CD8-positive, alpha-beta memory T cell (primary cell): ENCODE measurements around the gene CCR9. TPM values are rescaled to one million over a fixed set of nuclear protein-coding genes. Genes with fewer than 3 reads are reported as not detected.

ENCODE experiments used
- CTCF ChIA-PET: fragments of 350-600 bp; sonication (Branson Sonifier 250); formaldehyde crosslinking; loops from one replicate; lab custom pipeline; 2021; ENCODE audit warnings: antibody characterized with exemption; lab: Charles Lee
- POLR2A ChIA-PET: fragments of 350-600 bp; sonication (Branson Sonifier 250); formaldehyde crosslinking; loops from one replicate; lab custom pipeline; 2021; ENCODE audit warnings: antibody characterized with exemption; lab: Charles Lee
- DNase-seq, 5 donors: peaks; one replicate each; pipeline versions ENCODE4 v3.0.0 to v3.0.0-alpha.2; 2020 to 2022; ENCODE audit warnings: mixed read lengths in 1 of 5
- H3K27ac ChIP-seq: one replicate; pipeline ENCODE4 v1.7.0; 2013; ENCODE audit warnings: low read depth, mild to moderate bottlenecking, low read length, moderate library complexity
- H3K27me3 ChIP-seq: 2 replicates; pipeline ENCODE4 v1.7.0; 2013; ENCODE audit warnings: low read length, mild to moderate bottlenecking; ENCODE audit not compliant: insufficient read depth, poor library complexity, severe bottlenecking
- H3K36me3 ChIP-seq: 2 replicates; pipeline ENCODE4 v1.7.0; 2013; ENCODE audit warnings: mild to moderate bottlenecking, low read length, moderate library complexity; ENCODE audit not compliant: insufficient read depth
- H3K4me1 ChIP-seq: 2 replicates; pipeline ENCODE4 v1.7.0; 2013; ENCODE audit warnings: mild to moderate bottlenecking, low read length, moderate library complexity; ENCODE audit not compliant: insufficient read depth
- H3K4me3 ChIP-seq: 2 replicates; pipeline ENCODE4 v1.7.0; 2013; ENCODE audit warnings: mild to moderate bottlenecking, low read length
- H3K9me3 ChIP-seq: 2 replicates; pipeline ENCODE4 v1.7.0; 2013; ENCODE audit warnings: mild to moderate bottlenecking, low read length
- H3K27ac Mint-ChIP-seq, 8 donors: one replicate each; pipeline ENCODE4 v1.8.0; 2020 to 2021; ENCODE audit warnings: mixed read lengths in 8 of 8, mild to moderate bottlenecking in 6 of 8, inconsistent platforms in 3 of 8, moderate library complexity in 3 of 8
- H3K27me3 Mint-ChIP-seq, 2 donors: one replicate each; pipeline ENCODE4 v1.8.0; 2020 to 2021; ENCODE audit warnings: mixed read lengths in 2 of 2, mild to moderate bottlenecking in 1 of 2, moderate library complexity in 1 of 2
- H3K36me3 Mint-ChIP-seq, 3 donors: one replicate each; pipeline ENCODE4 v1.8.0; 2020 to 2021; ENCODE audit warnings: mixed read lengths in 3 of 3, inconsistent platforms in 1 of 3, mild to moderate bottlenecking in 1 of 3
- H3K4me1 Mint-ChIP-seq, 3 donors: one replicate each; pipeline ENCODE4 v1.8.0; 2020 to 2021; ENCODE audit warnings: mixed read lengths in 3 of 3, inconsistent platforms in 1 of 3, mild to moderate bottlenecking in 1 of 3
- H3K4me3 Mint-ChIP-seq, 7 donors: one replicate each; pipeline ENCODE4 v1.8.0; 2020 to 2021; ENCODE audit warnings: mixed read lengths in 7 of 7, mild to moderate bottlenecking in 6 of 7, moderate library complexity in 4 of 7, inconsistent platforms in 2 of 7
- H3K9me3 Mint-ChIP-seq, 5 donors: one replicate each; pipeline ENCODE4 v1.8.0; 2020 to 2022; ENCODE audit warnings: mixed read lengths in 5 of 5, mild to moderate bottlenecking in 3 of 5, moderate library complexity in 2 of 5, inconsistent platforms in 1 of 5
- polyA plus RNA-seq: library from polyadenylated mRNA; unstranded; fragments of 300-500 nt; fragmentation: Illumina TruSeq; gene quantifications from one replicate; pipeline ENCODE4 v1.2.3, GENCODE V29; 2021
- total RNA-seq, 2 experiments: library from RNA; stranded (reverse); gene quantifications; one replicate each; pipeline ENCODE4 v1.2.3, GENCODE V29; 2021

The CCR9 gene
- total and polyA plus RNA-seq, 3 experiments from 2014 or later: 1.4 to 8.3 (median 7.3) TPM

DNA sequence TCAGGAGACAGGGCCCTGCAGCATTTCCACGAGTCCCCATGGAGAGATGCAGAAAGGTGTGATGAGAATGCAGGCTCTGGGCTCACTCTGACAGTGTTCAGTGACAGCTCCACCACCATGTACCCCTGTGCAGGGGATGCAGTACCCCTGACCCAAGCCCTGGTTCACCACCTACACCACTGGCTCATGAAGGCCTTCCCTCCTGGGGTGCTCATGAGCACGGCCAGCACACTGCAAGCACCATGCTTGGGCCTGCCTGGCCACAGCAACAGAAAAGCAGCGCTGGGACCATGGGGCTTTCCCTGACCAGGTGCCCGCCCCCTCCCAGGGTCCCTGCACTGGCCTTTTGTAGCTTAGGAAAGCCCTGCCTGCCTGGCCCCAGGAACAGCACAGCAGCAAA lies 63.1 kb downstream of the CCR9 start:
- H3K27ac Mint-ChIP-seq: peak overlapping the region; percentile 90 to 95 (median 93)
- no peaks in the 10 kb centered on the region for H3K9me3 Mint-ChIP-seq
- Histone ChIP-seq H3K4me1 (peaks cover 83% of the 10 kb centered on the region), H3K27me3 (no peaks in the 10 kb centered on the region), H3K9me3 (no peaks in the 10 kb centered on the region), H3K27ac (peak overlapping the region; percentile 13), H3K36me3 (peaks cover 71% of the 10 kb centered on the region), H3K4me3 (no peak overlapping the region)
- H3K4me1 Mint-ChIP-seq: peaks cover 96 to 100% (median 100%) of the 10 kb centered on the region in 3 donors
- H3K36me3 Mint-ChIP-seq: peaks cover 54 to 98% (median 66%) of the 10 kb centered on the region in 3 donors
- ChIA-PET CTCF (interaction anchor here (2.1 to 16.7 kb wide), 4 partner anchors 10 to 130 kb away, joined by 16 to 295 read pairs (median 22); no protein-coding TSS in a partner anchor), POLR2A (no interaction called here)
- peak overlapping the region; percentile 56 to 94 (median 65) for H3K4me3 Mint-ChIP-seq
- DNase-seq: no peak
- H3K27me3 Mint-ChIP-seq: no peaks in the 10 kb centered on the region

DNA sequence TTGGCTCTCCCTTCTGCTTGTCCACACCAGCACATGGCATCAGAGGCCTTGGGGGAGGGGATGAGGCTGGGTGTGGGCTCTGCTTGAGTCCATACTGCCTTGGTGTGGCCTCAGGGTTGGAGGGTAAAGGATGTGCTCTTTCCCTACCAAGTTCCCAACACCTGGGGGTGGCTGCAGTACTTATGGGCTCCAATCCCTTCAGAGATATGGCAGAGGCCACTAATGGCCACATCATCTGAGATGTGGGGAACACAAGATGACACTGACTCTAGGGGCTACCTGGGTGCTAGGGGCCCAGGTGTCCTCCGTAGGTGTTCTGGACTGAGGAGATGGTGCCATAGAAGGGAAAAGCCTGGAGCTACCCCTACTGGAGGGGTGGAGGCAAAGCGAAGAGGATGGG lies 63.8 kb downstream of the CCR9 start:
- no peak for DNase-seq
- no peaks in the 10 kb centered on the region for H3K9me3 ChIP-seq
- peak overlapping the region; percentile 24 for H3K4me3 ChIP-seq
- Mint-ChIP-seq H3K4me3 (peak overlapping the region; percentile 60 to 89 (median 73)), H3K27ac (peak overlapping the region; percentile 60 to 95 (median 92)), H3K36me3 (peaks cover 57 to 98% (median 67%) of the 10 kb centered on the region in 3 donors), H3K9me3 (no peaks in the 10 kb centered on the region), H3K4me1 (peaks cover 89 to 100% (median 95%) of the 10 kb centered on the region in 3 donors), H3K27me3 (no peaks in the 10 kb centered on the region)
- ChIA-PET CTCF (interaction anchor here (0.9 to 4.3 kb wide), 10 partner anchors 11 to 424 kb away, joined by 3 to 22 read pairs (median 5); partner anchors contain the start of gene CCR5), POLR2A (interaction anchor here (0.6 to 2.3 kb wide), 8 partner anchors 8 to 349 kb away, joined by 3 to 14 read pairs (median 4); no protein-coding TSS in a partner anchor)
- H3K4me1 ChIP-seq: peaks cover 76% of the 10 kb centered on the region
- peak overlapping the region; percentile 13 for H3K27ac ChIP-seq
- no peaks in the 10 kb centered on the region for H3K27me3 ChIP-seq
- peaks cover 78% of the 10 kb centered on the region for H3K36me3 ChIP-seq

DNA sequence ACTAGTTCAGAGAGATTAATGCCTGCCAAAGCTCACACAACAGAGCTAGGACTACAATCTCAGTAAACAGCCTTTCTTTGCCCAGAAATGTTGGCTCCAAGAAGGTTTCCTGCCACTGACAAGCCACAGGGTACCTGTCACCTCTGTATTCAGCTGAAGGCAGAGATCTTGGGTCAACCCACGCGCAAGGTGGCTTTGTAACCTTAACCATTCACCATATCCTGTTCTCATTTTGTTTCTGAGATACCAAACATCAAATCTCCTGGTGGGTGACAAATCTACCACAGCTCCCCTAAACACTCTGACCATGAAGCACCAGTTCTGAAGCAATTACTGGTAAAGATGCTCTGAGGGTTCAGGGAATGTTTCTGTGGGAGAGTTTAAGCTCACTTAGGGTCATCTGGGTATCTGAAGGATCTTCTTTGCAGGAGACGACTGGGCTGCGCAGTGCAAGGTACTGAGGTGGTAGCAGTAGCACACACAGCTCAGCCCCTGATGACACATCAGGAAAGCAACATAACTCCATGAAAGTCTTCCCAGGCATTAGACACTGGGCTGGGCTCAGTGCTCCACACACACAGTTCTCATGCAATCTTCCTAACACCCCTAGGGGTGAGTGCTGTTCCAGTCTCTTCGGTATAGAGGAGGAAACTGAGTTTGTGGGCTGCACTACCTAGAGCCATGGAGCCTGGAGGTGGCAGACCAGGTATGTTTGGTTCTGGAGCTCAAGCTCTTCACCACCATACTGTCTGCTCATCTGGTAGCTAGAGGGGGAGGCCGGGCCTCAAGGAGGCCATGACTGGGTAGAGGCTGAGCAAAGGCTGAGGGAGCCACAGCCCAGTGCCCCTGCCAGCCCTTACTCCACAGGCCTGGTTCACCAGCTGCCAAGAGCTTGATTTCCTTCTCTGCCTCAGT lies 64.6 kb downstream of the CCR9 start:
- no peaks in the 10 kb centered on the region for H3K9me3 Mint-ChIP-seq
- H3K4me3 Mint-ChIP-seq: peak overlapping the region; percentile 60 to 89 (median 73)
- no peaks in the 10 kb centered on the region for H3K27me3 Mint-ChIP-seq
- H3K9me3 ChIP-seq: no peaks in the 10 kb centered on the region
- peak overlapping the region; percentile 7 for H3K4me3 ChIP-seq
- ChIA-PET POLR2A (interaction anchor here (0.7 to 2.3 kb wide), 8 partner anchors 9 to 118 kb away, joined by 3 to 14 read pairs (median 4); no protein-coding TSS in a partner anchor), CTCF (interaction anchor here (0.9 to 4.3 kb wide), 11 partner anchors 10 to 423 kb away, joined by 3 to 22 read pairs (median 5); partner anchors contain the start of gene CCR5)
- peaks cover 54 to 98% (median 69%) of the 10 kb centered on the region in 3 donors for H3K36me3 Mint-ChIP-seq
- peak overlapping the region; percentile 90 to 97 (median 93) for H3K27ac Mint-ChIP-seq
- H3K4me1 ChIP-seq: peaks cover 68% of the 10 kb centered on the region
- H3K36me3 ChIP-seq: peaks cover 85% of the 10 kb centered on the region
- DNase-seq: peak in 4 of 5 donors; percentile 39 to 78 (median 68)
- H3K27ac ChIP-seq: peak overlapping the region; percentile 30
- peaks cover 87 to 99% (median 88%) of the 10 kb centered on the region in 3 donors for H3K4me1 Mint-ChIP-seq
- no peaks in the 10 kb centered on the region for H3K27me3 ChIP-seq

DNA sequence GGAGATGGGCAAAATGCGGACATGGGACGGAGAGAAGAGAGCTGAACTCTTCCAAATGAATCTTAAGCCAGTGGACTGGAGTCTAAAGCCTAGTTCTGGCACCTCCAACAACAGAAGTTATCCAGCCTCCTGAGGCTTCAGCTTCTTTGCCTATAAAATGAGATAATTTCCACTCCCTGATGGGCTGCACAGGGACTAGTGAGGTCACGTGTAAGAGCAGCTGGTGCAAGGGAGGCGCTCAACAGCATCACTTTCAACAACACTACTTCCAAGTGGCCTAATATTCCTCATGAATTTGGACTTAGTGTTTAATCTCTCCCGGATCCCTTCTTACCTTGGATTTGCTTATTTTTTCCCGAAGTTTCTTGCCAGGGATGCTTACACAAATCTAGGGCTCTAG lies 65.6 kb downstream of the CCR9 start:
- Histone ChIP-seq H3K27me3 (no peaks in the 10 kb centered on the region), H3K27ac (no peak overlapping the region), H3K9me3 (no peaks in the 10 kb centered on the region), H3K4me1 (peaks cover 57% of the 10 kb centered on the region), H3K4me3 (peak overlapping the region; percentile 7), H3K36me3 (peaks cover 83% of the 10 kb centered on the region)
- Mint-ChIP-seq H3K27ac (peak overlapping the region; percentile 90 to 97 (median 93)), H3K36me3 (peaks cover 51 to 96% (median 64%) of the 10 kb centered on the region in 3 donors), H3K4me3 (peak overlapping the region in 5 of 7 donors; percentile 23 to 75 (median 63)), H3K9me3 (no peaks in the 10 kb centered on the region), H3K4me1 (peaks cover 84 to 96% (median 84%) of the 10 kb centered on the region in 3 donors), H3K27me3 (no peaks in the 10 kb centered on the region)
- ChIA-PET CTCF (interaction anchor here (1.3 to 4.3 kb wide), 5 partner anchors 9 to 126 kb away, joined by 3 to 22 read pairs (median 13); no protein-coding TSS in a partner anchor), POLR2A (interaction anchor here (0.7 to 2.3 kb wide), 2 partner anchors 10 to 13 kb away, joined by 3 to 7 read pairs; no protein-coding TSS in a partner anchor)
- DNase-seq: no peak

DNA sequence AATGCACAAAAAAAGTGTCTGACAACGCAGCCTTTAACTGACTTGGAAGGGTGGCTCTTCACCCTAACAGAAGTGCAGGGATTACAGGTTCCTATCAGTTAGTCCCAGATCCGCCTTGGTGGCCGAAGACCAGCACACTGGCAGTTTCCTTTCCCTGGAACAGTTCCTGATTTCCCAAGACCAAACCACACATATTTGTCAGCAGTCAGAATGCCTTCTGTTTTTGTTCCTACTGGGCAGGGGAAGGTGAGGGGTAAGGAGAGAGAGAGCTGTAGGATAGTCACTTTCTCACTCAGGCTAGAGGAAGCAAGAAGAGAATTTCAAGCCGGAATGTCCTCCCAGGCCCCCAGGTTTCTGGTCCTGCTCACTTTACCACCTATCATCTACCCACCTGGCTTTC lies 66.1 kb downstream of the CCR9 start:
- peak overlapping the region in 3 of 7 donors; percentile 16 to 75 (median 63) for H3K4me3 Mint-ChIP-seq
- Histone ChIP-seq H3K4me3 (no peak overlapping the region), H3K36me3 (peaks cover 83% of the 10 kb centered on the region), H3K27me3 (no peaks in the 10 kb centered on the region), H3K9me3 (no peaks in the 10 kb centered on the region), H3K27ac (no peak overlapping the region), H3K4me1 (peaks cover 56% of the 10 kb centered on the region)
- H3K27me3 Mint-ChIP-seq: no peaks in the 10 kb centered on the region
- H3K27ac Mint-ChIP-seq: peak overlapping the region; percentile 90 to 95 (median 93)
- no peaks in the 10 kb centered on the region for H3K9me3 Mint-ChIP-seq
- ChIA-PET CTCF (interaction anchor here (1.6 to 4.3 kb wide), 4 partner anchors 8 to 131 kb away, joined by 3 to 22 read pairs (median 14); no protein-coding TSS in a partner anchor), POLR2A (interaction anchor here (0.6 to 2.3 kb wide), 2 partner anchors 11 to 116 kb away, joined by 7 read pairs; no protein-coding TSS in a partner anchor)
- H3K4me1 Mint-ChIP-seq: peaks cover 84 to 96% (median 84%) of the 10 kb centered on the region in 3 donors
- peaks cover 51 to 96% (median 64%) of the 10 kb centered on the region in 3 donors for H3K36me3 Mint-ChIP-seq
- DNase-seq: no peak

Other genes with a start within 250 kb of the CCR9 start
- 10 to 100 TPM; 78.7 to 79.1 TPM for gene SACM1L, start 197.1 kb upstream of the CCR9 start, total RNA-seq
- gene SACM1L, start 197.1 kb upstream of the CCR9 start, polyA plus RNA-seq: 41.0 TPM
- not detected for gene SLC6A20, start 90.0 kb upstream of the CCR9 start, total RNA-seq
- gene SLC6A20, start 90.0 kb upstream of the CCR9 start, polyA plus RNA-seq: not detected
- 10 to 100 TPM in 1 of 2 experiments, 1 to 10 TPM in 1; 9.0 to 11.4 TPM for gene LZTFL1, start 44.4 kb upstream of the CCR9 start, total RNA-seq
- 8.9 TPM for gene LZTFL1, start 44.4 kb upstream of the CCR9 start, polyA plus RNA-seq
- gene CXCR6, start 56.9 kb downstream of the CCR9 start, total RNA-seq: 1 to 10 TPM; 5.8 to 5.9 TPM
- gene CXCR6, start 56.9 kb downstream of the CCR9 start, polyA plus RNA-seq: 70.8 TPM
- gene FYCO1, start 109.3 kb downstream of the CCR9 start, total RNA-seq: 10 to 100 TPM; 13.4 to 13.7 TPM
- gene FYCO1, start 109.3 kb downstream of the CCR9 start, polyA plus RNA-seq: 11.0 TPM
- gene XCR1, start 140.9 kb downstream of the CCR9 start, total RNA-seq: not detected
- not detected for gene XCR1, start 140.9 kb downstream of the CCR9 start, polyA plus RNA-seq